Mesenchymal stem cell (in vitro differentiated cells and primary cell): ENCODE results near the gene SLC4A5.

Experiments used
- DNase-seq: peaks from one replicate; pipeline ENCODE4 v3.0.0-alpha.2; 2013
- H2AFZ ChIP-seq: one replicate; pipeline ENCODE4 v1.6.1; 2013; ENCODE audit warnings: low read depth, mild to moderate bottlenecking, control low read depth, inconsistent platforms, low read length, moderate library complexity
- H2AK5ac ChIP-seq: 2 replicates; pipeline ENCODE4 v1.6.1; 2013; ENCODE audit warnings: low read length, moderate library complexity, mild to moderate bottlenecking, inconsistent platforms; ENCODE audit not compliant: severe bottlenecking
- H2BK120ac ChIP-seq: one replicate; pipeline ENCODE4 v1.6.1; 2013; ENCODE audit warnings: low read depth, mild to moderate bottlenecking, inconsistent platforms, low read length, moderate library complexity
- H2BK12ac ChIP-seq, 2 experiments: one replicate each; pipeline ENCODE4 v1.6.1; 2013; ENCODE audit warnings: inconsistent platforms in 2 of 2, low read length in 2 of 2, mild to moderate bottlenecking in 2 of 2, moderate library complexity in 2 of 2, control low read depth in 1 of 2
- H2BK15ac ChIP-seq: one replicate; pipeline ENCODE4 v1.6.1; 2013; ENCODE audit warnings: mild to moderate bottlenecking, low read depth, inconsistent platforms; ENCODE audit not compliant: poor library complexity, severe bottlenecking
- H2BK5ac ChIP-seq: 2 replicates; pipeline ENCODE4 v1.6.1; 2013; ENCODE audit warnings: low read depth, mild to moderate bottlenecking, low read length, control low read depth, inconsistent platforms; ENCODE audit not compliant: poor library complexity, severe bottlenecking
- H3K14ac ChIP-seq, 2 experiments: one replicate each; pipeline ENCODE4 v1.6.1; 2013; ENCODE audit warnings: inconsistent platforms in 2 of 2, low read length in 2 of 2, control low read depth in 1 of 2, mild to moderate bottlenecking in 1 of 2, moderate library complexity in 1 of 2
- H3K18ac ChIP-seq, 2 experiments: one replicate each; pipeline ENCODE4 v1.6.1; 2013; ENCODE audit warnings: inconsistent platforms in 2 of 2, low read length in 2 of 2, control low read depth in 1 of 2, low read depth in 1 of 2, mild to moderate bottlenecking in 1 of 2
- H3K23ac ChIP-seq, 2 experiments: one replicate each; pipeline ENCODE4 v1.6.1; 2013; ENCODE audit warnings: inconsistent platforms in 2 of 2, low read length in 2 of 2, mild to moderate bottlenecking in 2 of 2, moderate library complexity in 2 of 2, control low read depth in 1 of 2
- H3K27ac ChIP-seq: 2 replicates; pipeline ENCODE4 v1.5.1; 2013; ENCODE audit warnings: mild to moderate bottlenecking, moderate library complexity, low read length, control low read depth, inconsistent platforms; ENCODE audit not compliant: poor library complexity, severe bottlenecking
- H3K27me3 ChIP-seq, 2 experiments: 2 replicates each; pipeline versions ENCODE4 v1.6.1 to v1.7.0; 2013; ENCODE audit warnings: low read length in 2 of 2, mild to moderate bottlenecking in 2 of 2, moderate library complexity in 2 of 2, control low read depth in 1 of 2, inconsistent platforms in 1 of 2; ENCODE audit not compliant: control insufficient read depth in 1 of 2, insufficient read depth in 1 of 2
- H3K36me3 ChIP-seq, 2 experiments: 2 replicates each; pipeline versions ENCODE4 v1.6.1 to v1.7.0; 2013; ENCODE audit warnings: low read length in 2 of 2, control low read depth in 1 of 2, inconsistent platforms in 1 of 2, low read depth in 1 of 2, mild to moderate bottlenecking in 1 of 2; ENCODE audit not compliant: insufficient read depth in 2 of 2, control insufficient read depth in 1 of 2
- H3K4ac ChIP-seq, 2 experiments: one replicate each; pipeline ENCODE4 v1.6.1; 2013; ENCODE audit warnings: inconsistent platforms in 2 of 2, low read length in 2 of 2, mild to moderate bottlenecking in 2 of 2, moderate library complexity in 2 of 2, control low read depth in 1 of 2, low read depth in 1 of 2
- H3K4me1 ChIP-seq: 2 replicates; pipeline ENCODE4 v1.6.1; 2013; ENCODE audit warnings: low read depth, low read length, control low read depth; ENCODE audit not compliant: control insufficient read depth, insufficient read depth
- H3K4me2 ChIP-seq: 2 replicates; pipeline ENCODE4 v1.6.1; 2013; ENCODE audit warnings: low read length, mild to moderate bottlenecking, inconsistent platforms; ENCODE audit not compliant: poor library complexity, severe bottlenecking
- H3K4me3 ChIP-seq, 2 experiments: 2 replicates each; pipeline versions ENCODE4 v1.5.1 to v1.7.0; 2013; ENCODE audit warnings: low read length in 2 of 2, mild to moderate bottlenecking in 2 of 2, control low read depth in 1 of 2, low read depth in 1 of 2; ENCODE audit not compliant: insufficient read depth in 1 of 2
- H3K79me1 ChIP-seq: replicated peaks from 2 replicates; pipeline ENCODE4 v1.6.1; 2013; ENCODE audit warnings: mild to moderate bottlenecking, control low read depth, low read length, inconsistent platforms; ENCODE audit not compliant: poor library complexity, severe bottlenecking
- H3K9ac ChIP-seq: 2 replicates; pipeline ENCODE4 v1.7.0; 2013; ENCODE audit warnings: mild to moderate bottlenecking, low read length, moderate library complexity
- H3K9me3 ChIP-seq: 2 replicates; pipeline ENCODE4 v1.7.0; 2013; ENCODE audit warnings: mild to moderate bottlenecking, low read length; ENCODE audit not compliant: control insufficient read depth
- H4K8ac ChIP-seq: one replicate; pipeline ENCODE4 v1.6.1; 2013; ENCODE audit warnings: inconsistent platforms, mild to moderate bottlenecking, low read length, moderate library complexity
- H4K91ac ChIP-seq: one replicate; pipeline ENCODE4 v1.6.1; 2013; ENCODE audit warnings: mild to moderate bottlenecking, low read length, inconsistent platforms
- WGBS: methylation state at CpG from one replicate; pipeline ENCODE4 v1.1.7; 2013; ENCODE audit warnings: mixed read lengths; 5-methylcytosine and 5-hydroxymethylcytosine counted together

The SLC4A5 gene

DNA sequence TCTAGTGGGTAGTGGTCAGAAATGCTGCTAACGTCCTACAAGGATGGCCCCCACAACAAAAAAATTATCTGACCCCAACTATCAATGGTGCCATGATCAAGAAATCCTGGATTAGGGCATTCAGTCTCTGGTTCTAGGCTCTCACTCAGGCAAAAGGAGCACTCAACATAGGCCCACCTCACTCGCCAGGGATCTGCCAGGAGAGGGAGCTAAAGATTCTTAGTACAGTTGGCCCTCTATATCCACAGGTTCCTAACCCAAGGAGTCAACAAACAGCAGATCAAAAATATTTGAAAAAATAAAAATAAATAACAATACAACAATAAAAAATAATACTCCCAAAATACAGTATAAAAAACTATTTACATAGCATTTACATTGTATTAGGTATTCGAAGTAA is 10.0 kb downstream of the SLC4A5 start:
- H2AFZ ChIP-seq: no peak overlapping the region
- no peak overlapping the region for H2BK5ac ChIP-seq
- H3K36me3 ChIP-seq: peaks cover 0 to 27% of the 10 kb centered on the region in 2 experiments
- H3K27ac ChIP-seq: no peak overlapping the region
- peak; percentile 45 for DNase-seq
- no peak overlapping the region for H2AK5ac ChIP-seq
- no peak overlapping the region for H2BK12ac ChIP-seq
- H3K9me3 ChIP-seq: no peaks in the 10 kb centered on the region
- H3K4ac ChIP-seq: no peak overlapping the region
- no peak overlapping the region for H3K18ac ChIP-seq
- H3K27me3 ChIP-seq: no peaks in the 10 kb centered on the region
- H2BK120ac ChIP-seq: no peak overlapping the region
- H2BK15ac ChIP-seq: no peak overlapping the region
- H3K23ac ChIP-seq: no peak overlapping the region
- WGBS: 46% methylated on average over 2 of the region's 3 CpGs
- H4K91ac ChIP-seq: no peak overlapping the region
- no peak overlapping the region for H3K9ac ChIP-seq
- H3K4me2 ChIP-seq: no peak overlapping the region
- no peaks in the 10 kb centered on the region for H3K79me1 ChIP-seq
- H4K8ac ChIP-seq: no peak overlapping the region
- H3K14ac ChIP-seq: no peak overlapping the region
- no peaks in the 10 kb centered on the region for H3K4me1 ChIP-seq
- no peak overlapping the region for H3K4me3 ChIP-seq

- no peaks in the 10 kb centered on the region for H3K79me1 ChIP-seq
- no peak overlapping the region for H2AFZ ChIP-seq
- DNase-seq: no peak
- WGBS: 86% methylated on average over 3 of the region's 3 CpGs
- H3K23ac ChIP-seq: no peak overlapping the region
- H3K4me2 ChIP-seq: no peak overlapping the region
- no peak overlapping the region for H2BK120ac ChIP-seq
- no peaks in the 10 kb centered on the region for H3K27me3 ChIP-seq
- no peak overlapping the region for H4K91ac ChIP-seq
- no peak overlapping the region for H3K27ac ChIP-seq
- no peak overlapping the region for H3K14ac ChIP-seq
- no peak overlapping the region for H3K9ac ChIP-seq
- no peak overlapping the region for H2BK12ac ChIP-seq
- H3K18ac ChIP-seq: no peak overlapping the region
- H2BK15ac ChIP-seq: no peak overlapping the region
- H3K4me3 ChIP-seq: no peak overlapping the region
- no peak overlapping the region for H3K4ac ChIP-seq
- peaks cover 0 to 27% of the 10 kb centered on the region in 2 experiments for H3K36me3 ChIP-seq
- no peaks in the 10 kb centered on the region for H3K4me1 ChIP-seq
- no peak overlapping the region for H4K8ac ChIP-seq
- no peaks in the 10 kb centered on the region for H3K9me3 ChIP-seq
- no peak overlapping the region for H2AK5ac ChIP-seq
- no peak overlapping the region for H2BK5ac ChIP-seq
Measured at GRCh38 chr2:74332550-74333174, 10.6 kb downstream of the SLC4A5 start.

- DNase-seq: no peak
- no peak overlapping the region for H3K27ac ChIP-seq
- no peak overlapping the region for H4K8ac ChIP-seq
- no peak overlapping the region for H4K91ac ChIP-seq
- no peak overlapping the region for H2BK120ac ChIP-seq
- WGBS: 72% methylated on average over 2 of the region's 2 CpGs
- no peak overlapping the region for H3K18ac ChIP-seq
- no peak overlapping the region for H2AFZ ChIP-seq
- no peak overlapping the region for H3K4me2 ChIP-seq
- H3K4me3 ChIP-seq: no peak overlapping the region
- no peak overlapping the region for H3K23ac ChIP-seq
- H3K27me3 ChIP-seq: peaks cover 0 to 9% of the 10 kb centered on the region in 2 experiments
- H3K36me3 ChIP-seq: peaks cover 0 to 27% of the 10 kb centered on the region in 2 experiments
- H2BK15ac ChIP-seq: no peak overlapping the region
- no peak overlapping the region for H2BK12ac ChIP-seq
- no peak overlapping the region for H2BK5ac ChIP-seq
- H3K79me1 ChIP-seq: no peaks in the 10 kb centered on the region
- H3K9me3 ChIP-seq: no peaks in the 10 kb centered on the region
- H2AK5ac ChIP-seq: no peak overlapping the region
- H3K4ac ChIP-seq: no peak overlapping the region
- no peak overlapping the region for H3K9ac ChIP-seq
- no peak overlapping the region for H3K14ac ChIP-seq
- H3K4me1 ChIP-seq: no peaks in the 10 kb centered on the region
Measured at GRCh38 chr2:74328573-74328972, 14.6 kb downstream of the SLC4A5 start.

GRCh38 chr2:74328074-74328473 is 15.1 kb downstream of the SLC4A5 start:
- H3K4me2 ChIP-seq: no peak overlapping the region
- H3K18ac ChIP-seq: no peak overlapping the region
- H4K91ac ChIP-seq: no peak overlapping the region
- no peak overlapping the region for H2BK12ac ChIP-seq
- no peaks in the 10 kb centered on the region for H3K9me3 ChIP-seq
- 62% methylated on average over 2 of the region's 2 CpGs for WGBS
- H3K4me3 ChIP-seq: no peak overlapping the region
- H3K4me1 ChIP-seq: no peaks in the 10 kb centered on the region
- H3K27ac ChIP-seq: no peak overlapping the region
- peaks cover 0 to 27% of the 10 kb centered on the region in 2 experiments for H3K36me3 ChIP-seq
- H2BK120ac ChIP-seq: no peak overlapping the region
- H3K9ac ChIP-seq: no peak overlapping the region
- no peak for DNase-seq
- H3K23ac ChIP-seq: no peak overlapping the region
- no peak overlapping the region for H2BK15ac ChIP-seq
- no peaks in the 10 kb centered on the region for H3K79me1 ChIP-seq
- no peak overlapping the region for H4K8ac ChIP-seq
- H2AK5ac ChIP-seq: no peak overlapping the region
- H3K4ac ChIP-seq: no peak overlapping the region
- H2AFZ ChIP-seq: no peak overlapping the region
- peaks cover 0 to 9% of the 10 kb centered on the region in 2 experiments for H3K27me3 ChIP-seq
- H3K14ac ChIP-seq: no peak overlapping the region
- H2BK5ac ChIP-seq: no peak overlapping the region
